Sigmoid colon (tissue), 4 donors: ENCODE results near the gene BORCS5.

ENCODE experiments used
- EP300 ChIP-seq, 4 donors: sonication (generic); formaldehyde crosslinking; IDR thresholded peaks; one replicate each; pipeline ENCODE4 v1.6.1; 2017; ENCODE audit warnings: antibody characterized with exemption in 4 of 4
- POLR2A ChIP-seq, 2 donors: fragments of 450-650 bp; IDR thresholded peaks; one replicate each; pipeline ENCODE4 v1.6.1; 2016; ENCODE audit warnings: antibody characterized with exemption in 2 of 2, mild to moderate bottlenecking in 2 of 2, moderate library complexity in 2 of 2
- POLR2AphosphoS5 ChIP-seq, 4 donors: sonication (generic); formaldehyde crosslinking; IDR thresholded peaks; one replicate each; pipeline ENCODE4 v1.6.1; 2017; ENCODE audit warnings: antibody characterized with exemption in 4 of 4
- TF ChIP-seq, protein P1 (sequence below), 4 experiments: fragments of 450-650 bp in 3 of 4; fragments of 200-600 bp in 1 of 4; IDR thresholded peaks; one replicate each; pipeline ENCODE4 v1.5.1; 2016 to 2019; ENCODE audit warnings: antibody characterized with exemption in 4 of 4, mild to moderate bottlenecking in 3 of 4, moderate library complexity in 2 of 4

DNA sequence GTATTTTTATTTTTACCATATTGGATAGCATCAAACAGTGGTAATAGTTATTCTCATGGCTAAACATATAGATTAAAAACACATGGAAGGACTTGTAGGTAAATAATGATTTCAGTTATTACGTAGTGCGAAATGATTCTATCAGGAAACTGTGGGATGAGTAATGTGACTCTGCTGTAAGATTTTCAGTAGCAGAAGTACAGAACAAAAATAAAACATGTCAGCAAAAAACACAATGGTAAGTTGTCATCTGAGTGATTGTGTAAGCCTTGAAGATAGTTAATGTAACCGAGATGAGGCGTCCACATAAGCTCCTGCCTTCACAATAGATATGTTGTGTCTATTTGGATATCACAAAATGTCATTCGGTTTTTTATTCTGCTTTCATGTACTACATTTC, 99.8 kb downstream of the BORCS5 start:
- TF ChIP-seq POLR2AphosphoS5 (IDR thresholded peaks at IDR 0.05) (peak in 1 of 4 donors; percentile 21), POLR2A (IDR thresholded peaks at IDR 0.05) (no peak), EP300 (IDR thresholded peaks at IDR 0.05) (no peak)
- TF ChIP-seq, protein P1, sequence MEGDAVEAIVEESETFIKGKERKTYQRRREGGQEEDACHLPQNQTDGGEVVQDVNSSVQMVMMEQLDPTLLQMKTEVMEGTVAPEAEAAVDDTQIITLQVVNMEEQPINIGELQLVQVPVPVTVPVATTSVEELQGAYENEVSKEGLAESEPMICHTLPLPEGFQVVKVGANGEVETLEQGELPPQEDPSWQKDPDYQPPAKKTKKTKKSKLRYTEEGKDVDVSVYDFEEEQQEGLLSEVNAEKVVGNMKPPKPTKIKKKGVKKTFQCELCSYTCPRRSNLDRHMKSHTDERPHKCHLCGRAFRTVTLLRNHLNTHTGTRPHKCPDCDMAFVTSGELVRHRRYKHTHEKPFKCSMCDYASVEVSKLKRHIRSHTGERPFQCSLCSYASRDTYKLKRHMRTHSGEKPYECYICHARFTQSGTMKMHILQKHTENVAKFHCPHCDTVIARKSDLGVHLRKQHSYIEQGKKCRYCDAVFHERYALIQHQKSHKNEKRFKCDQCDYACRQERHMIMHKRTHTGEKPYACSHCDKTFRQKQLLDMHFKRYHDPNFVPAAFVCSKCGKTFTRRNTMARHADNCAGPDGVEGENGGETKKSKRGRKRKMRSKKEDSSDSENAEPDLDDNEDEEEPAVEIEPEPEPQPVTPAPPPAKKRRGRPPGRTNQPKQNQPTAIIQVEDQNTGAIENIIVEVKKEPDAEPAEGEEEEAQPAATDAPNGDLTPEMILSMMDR (IDR thresholded peaks at IDR 0.05), result no peak
